HG03354 (cell line): ENCODE measurements around the gene CLMN.

Experiments
- ATAC-seq: cut with Tn5 transposase; IDR thresholded peaks from one replicate; pipeline ENCODE4 v1.9.1; 2021; ENCODE audit warnings: mild to moderate bottlenecking; ENCODE audit not compliant: unreplicated experiment, poor library complexity, severe bottlenecking

Gene CLMN

GRCh38 chr14:95346266-95346665 is 26.6 kb upstream of the CLMN start:
- ATAC-seq: no peak

- ATAC-seq: peak; percentile 47
Observed at GRCh38 chr14:95345032-95345431, 25.3 kb upstream of the CLMN start.

GRCh38 chr14:95344536-95344935 is 24.8 kb upstream of the CLMN start:
- ATAC-seq: no peak

GRCh38 chr14:95341564-95341963 is 21.9 kb upstream of the CLMN start:
- ATAC-seq: no peak

GRCh38 chr14:95341115-95341514 is 21.4 kb upstream of the CLMN start:
- no peak for ATAC-seq

- no peak for ATAC-seq
Observed at GRCh38 chr14:95340201-95340697, 20.5 kb upstream of the CLMN start.

GRCh38 chr14:95339301-95339865 is 19.7 kb upstream of the CLMN start:
- ATAC-seq: no peak

- no peak for ATAC-seq
Observed at GRCh38 chr14:95338436-95338835, 18.7 kb upstream of the CLMN start.

- no peak for ATAC-seq
Observed at GRCh38 chr14:95337041-95337595, 17.4 kb upstream of the CLMN start.

- no peak for ATAC-seq
Observed at GRCh38 chr14:95336192-95336760, 16.6 kb upstream of the CLMN start.

GRCh38 chr14:95335071-95335470 is 15.4 kb upstream of the CLMN start:
- ATAC-seq: no peak

GRCh38 chr14:95334044-95334443 is 14.3 kb upstream of the CLMN start:
- no peak for ATAC-seq

- no peak for ATAC-seq
Observed at GRCh38 chr14:95332641-95333040, 12.9 kb upstream of the CLMN start.

- ATAC-seq: no peak
Observed at GRCh38 chr14:95331708-95332408, 12.2 kb upstream of the CLMN start.

GRCh38 chr14:95330591-95331370 is 11.1 kb upstream of the CLMN start:
- ATAC-seq: no peak

GRCh38 chr14:95329941-95330340 is 10.2 kb upstream of the CLMN start:
- ATAC-seq: no peak

- ATAC-seq: no peak
Observed at GRCh38 chr14:95328729-95329503, 9.2 kb upstream of the CLMN start.

- ATAC-seq: peak; percentile 97
Observed at GRCh38 chr14:95327558-95328374, 8.1 kb upstream of the CLMN start.

GRCh38 chr14:95326987-95327386 is 7.3 kb upstream of the CLMN start:
- peak; percentile 36 for ATAC-seq
